Activated CD4-positive, alpha-beta T cell treated with anti-CD3 and anti-CD28 coated beads for 24 hours (primary cell): ENCODE measurements around the gene OAS3.

Experiments
- DNase-seq, 2 donors: peaks; one replicate each; pipeline ENCODE4 v3.0.0-alpha.2; 2020; ENCODE audit warnings: low read depth in 2 of 2

Gene OAS3

GRCh38 chr12:113014565-113014964 is 76.3 kb downstream of the OAS3 start:
- no peak for DNase-seq

DNA sequence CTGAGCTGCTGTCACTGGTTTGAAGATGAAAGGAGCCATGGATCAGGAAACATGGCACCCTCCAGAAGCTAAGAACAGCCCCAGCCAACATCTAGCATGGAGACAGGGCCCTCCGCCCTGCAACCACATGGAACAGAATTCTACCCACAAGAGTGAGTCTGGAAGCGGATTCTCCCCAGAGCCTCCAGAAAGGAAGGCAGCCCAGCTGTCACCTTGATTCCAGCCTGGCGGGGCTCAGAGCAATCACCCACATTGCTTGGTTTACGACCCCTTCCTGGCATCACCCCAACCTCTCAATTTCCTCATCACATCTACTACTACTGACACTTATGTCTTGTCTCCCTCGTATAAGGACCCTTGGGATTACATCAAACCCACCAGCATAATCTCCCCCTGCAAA is 78.5 kb downstream of the OAS3 start:
- no peak for DNase-seq

DNA sequence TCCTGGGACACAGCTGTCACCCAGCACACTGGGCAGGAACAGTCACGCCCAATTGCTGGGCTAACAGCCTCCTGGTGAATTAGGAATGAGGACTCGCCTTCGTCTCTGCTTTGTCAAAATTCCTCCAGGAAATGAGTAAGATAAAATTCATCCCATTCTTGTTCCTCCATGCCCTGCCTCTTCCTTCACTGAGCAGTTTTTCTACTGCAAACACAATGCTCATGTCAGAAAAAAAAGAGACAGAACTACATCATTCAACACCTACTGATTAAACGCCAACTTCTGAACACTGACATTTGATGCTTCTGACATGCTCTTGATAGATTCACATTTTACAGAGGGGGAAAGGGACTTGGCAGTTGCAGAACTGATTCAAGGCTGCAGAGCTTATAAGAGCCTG is 80.8 kb downstream of the OAS3 start:
- DNase-seq: no peak

- DNase-seq: no peak
Observed at GRCh38 chr12:113021500-113021899, 83.2 kb downstream of the OAS3 start.
